NCI-H2196 treated with DMSO at 0.1 percent for 48 hours (cell line): ENCODE results near the gene AMPD3.

ENCODE experiments used
- DNase-seq: peaks from one replicate; lab custom pipeline; 2025; ENCODE audit not compliant: unreplicated experiment; lab: John Stamatoyannopoulos, UW

Gene AMPD3

GRCh38 chr11:10500757-10501684, 46.0 kb downstream of the AMPD3 start:
- DNase-seq = no peak

GRCh38 chr11:10502065-10502680, 47.1 kb downstream of the AMPD3 start:
- no peak for DNase-seq

- DNase-seq = no peak
These were observed 47.7 kb downstream of the AMPD3 start for GRCh38 chr11:10502770-10503169.

- DNase-seq = no peak
These were observed 48.2 kb downstream of the AMPD3 start for GRCh38 chr11:10503221-10503620.

GRCh38 chr11:10503777-10504480, 48.9 kb downstream of the AMPD3 start:
- no peak for DNase-seq

- DNase-seq = no peak
These were observed 49.4 kb downstream of the AMPD3 start for GRCh38 chr11:10504490-10504889.

GRCh38 chr11:10505278-10506007, 50.4 kb downstream of the AMPD3 start:
- DNase-seq = no peak

- DNase-seq = no peak
These were observed 50.9 kb downstream of the AMPD3 start for GRCh38 chr11:10506008-10506370.

GRCh38 chr11:10511181-10511621, 56.1 kb downstream of the AMPD3 start:
- no peak for DNase-seq

GRCh38 chr11:10514202-10514601, 59.1 kb downstream of the AMPD3 start:
- DNase-seq = no peak

- no peak for DNase-seq
These were observed 59.6 kb downstream of the AMPD3 start for GRCh38 chr11:10514709-10515108.

- DNase-seq = no peak
These were observed 60.4 kb downstream of the AMPD3 start for GRCh38 chr11:10515418-10515817.

GRCh38 chr11:10518123-10518522, 63.1 kb downstream of the AMPD3 start:
- DNase-seq = no peak

GRCh38 chr11:10518891-10519290, 63.8 kb downstream of the AMPD3 start:
- no peak for DNase-seq

GRCh38 chr11:10519630-10520029, 64.6 kb downstream of the AMPD3 start:
- DNase-seq = no peak

- no peak for DNase-seq
These were observed 65.5 kb downstream of the AMPD3 start for GRCh38 chr11:10520562-10520961.

- no peak for DNase-seq
These were observed 67.2 kb downstream of the AMPD3 start for GRCh38 chr11:10522276-10522675.

GRCh38 chr11:10522921-10523320, 67.9 kb downstream of the AMPD3 start:
- no peak for DNase-seq

- no peak for DNase-seq
These were observed 69.4 kb downstream of the AMPD3 start for GRCh38 chr11:10524471-10524870.

- no peak for DNase-seq
These were observed 72.2 kb downstream of the AMPD3 start for GRCh38 chr11:10526974-10527918.
